Muscle layer of colon (tissue), 2 donors: ENCODE results near the gene PCDHGB2.
"Not testable (repeated sequence)": the region's sequence is repeated elsewhere in the genome, so short reads cannot be mapped to it uniquely, and the experiment has no call there.

Experiments
- H3K27ac ChIP-seq: one replicate; pipeline ENCODE4 v1.7.0; 2013; ENCODE audit warnings: low read depth, mild to moderate bottlenecking, low read length, moderate library complexity
- H3K27me3 ChIP-seq, 2 donors: one replicate each; pipeline ENCODE4 v1.7.0; 2013; ENCODE audit warnings: low read length in 2 of 2, mild to moderate bottlenecking in 2 of 2; ENCODE audit not compliant: insufficient read depth in 2 of 2, control insufficient read depth in 1 of 2
- H3K36me3 ChIP-seq: one replicate; pipeline ENCODE4 v1.7.0; 2013; ENCODE audit warnings: mild to moderate bottlenecking, low read length; ENCODE audit not compliant: insufficient read depth
- H3K4me1 ChIP-seq: one replicate; pipeline ENCODE4 v1.7.0; 2013; ENCODE audit warnings: mild to moderate bottlenecking, low read length; ENCODE audit not compliant: insufficient read depth
- H3K4me3 ChIP-seq, 2 donors: one replicate each; pipeline ENCODE4 v1.7.0; 2013; ENCODE audit warnings: low read length in 2 of 2, low read depth in 1 of 2, mild to moderate bottlenecking in 1 of 2, moderate library complexity in 1 of 2
- H3K9ac ChIP-seq: one replicate; pipeline ENCODE4 v1.7.0; 2013; ENCODE audit warnings: low read length
- H3K9me3 ChIP-seq: one replicate; pipeline ENCODE4 v1.7.0; 2013; ENCODE audit warnings: mild to moderate bottlenecking, low read length
- donor health status: abdominal sarcoma.
- donor health status: Adenocarcinoma of cecum.

Gene PCDHGB2

DNA sequence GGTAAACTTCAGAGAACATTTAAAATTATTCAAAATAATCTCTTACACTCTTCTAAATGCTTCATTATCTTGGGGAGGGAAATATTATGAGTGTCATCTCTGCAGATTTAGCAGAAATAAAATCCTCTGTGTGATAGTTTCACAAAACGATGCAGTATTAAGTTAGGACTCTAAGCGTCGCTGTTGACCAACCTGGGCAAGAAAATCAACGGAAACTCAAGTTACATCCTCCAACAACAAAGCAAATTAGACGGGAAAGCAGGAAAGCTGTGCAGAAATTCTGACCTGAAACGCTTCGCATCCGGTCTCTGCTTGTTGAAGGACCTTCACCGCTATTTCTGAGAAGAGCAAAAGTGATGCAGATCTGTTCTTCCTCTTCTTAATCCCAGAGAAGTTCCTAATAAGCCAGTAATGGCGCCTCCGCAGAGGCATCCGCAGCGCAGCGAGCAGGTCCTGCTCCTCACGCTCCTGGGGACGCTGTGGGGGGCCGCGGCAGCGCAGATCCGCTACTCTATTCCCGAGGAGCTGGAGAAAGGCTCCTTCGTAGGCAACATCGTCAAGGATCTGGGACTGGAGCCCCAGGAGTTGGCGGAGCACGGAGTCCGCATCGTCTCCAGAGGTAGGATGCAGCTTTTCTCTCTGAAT is 14.0 kb downstream of the PCDHGB2 start, which contains the start of gene PCDHGA6:
Gene PCDHGA6 (plus strand): TSS at position 219 of the 645 bp plus-strand sequence. CDS start 193 bp downstream, at position 412.
- H3K9me3 ChIP-seq, result peaks cover 77% of the 10 kb centered on the region
- H3K36me3 ChIP-seq, result peaks cover 4% of the 10 kb centered on the region
- H3K4me3 ChIP-seq, result peak within 1 kb of the TSS; percentile 25 to 42
- no peaks in the 10 kb centered on the region for H3K4me1 ChIP-seq
- H3K27me3 ChIP-seq, result no peaks in the 10 kb centered on the region
- no peak within 1 kb of the TSS for H3K9ac ChIP-seq
- H3K27ac ChIP-seq, result no peak within 1 kb of the TSS

GRCh38 chr5:141374627-141375026 is 14.8 kb downstream of the PCDHGB2 start:
- no peak overlapping the region for H3K9ac ChIP-seq
- peak overlapping the region; percentile 25 to 28 for H3K4me3 ChIP-seq
- H3K36me3 ChIP-seq, result peaks cover 4% of the 10 kb centered on the region
- no peak overlapping the region for H3K27ac ChIP-seq
- no peaks in the 10 kb centered on the region for H3K27me3 ChIP-seq
- H3K9me3 ChIP-seq, result peaks cover 73% of the 10 kb centered on the region
- no peaks in the 10 kb centered on the region for H3K4me1 ChIP-seq

GRCh38 chr5:141375444-141376155 is 15.8 kb downstream of the PCDHGB2 start:
- not testable (repeated sequence) for H3K9ac ChIP-seq, H3K36me3 ChIP-seq, H3K27ac ChIP-seq, H3K27me3 ChIP-seq, H3K4me1 ChIP-seq
- peaks cover 68% of the 10 kb centered on the region for H3K9me3 ChIP-seq
- H3K4me3 ChIP-seq, result peak overlapping the region in 1 of 2 donors; percentile 38

DNA sequence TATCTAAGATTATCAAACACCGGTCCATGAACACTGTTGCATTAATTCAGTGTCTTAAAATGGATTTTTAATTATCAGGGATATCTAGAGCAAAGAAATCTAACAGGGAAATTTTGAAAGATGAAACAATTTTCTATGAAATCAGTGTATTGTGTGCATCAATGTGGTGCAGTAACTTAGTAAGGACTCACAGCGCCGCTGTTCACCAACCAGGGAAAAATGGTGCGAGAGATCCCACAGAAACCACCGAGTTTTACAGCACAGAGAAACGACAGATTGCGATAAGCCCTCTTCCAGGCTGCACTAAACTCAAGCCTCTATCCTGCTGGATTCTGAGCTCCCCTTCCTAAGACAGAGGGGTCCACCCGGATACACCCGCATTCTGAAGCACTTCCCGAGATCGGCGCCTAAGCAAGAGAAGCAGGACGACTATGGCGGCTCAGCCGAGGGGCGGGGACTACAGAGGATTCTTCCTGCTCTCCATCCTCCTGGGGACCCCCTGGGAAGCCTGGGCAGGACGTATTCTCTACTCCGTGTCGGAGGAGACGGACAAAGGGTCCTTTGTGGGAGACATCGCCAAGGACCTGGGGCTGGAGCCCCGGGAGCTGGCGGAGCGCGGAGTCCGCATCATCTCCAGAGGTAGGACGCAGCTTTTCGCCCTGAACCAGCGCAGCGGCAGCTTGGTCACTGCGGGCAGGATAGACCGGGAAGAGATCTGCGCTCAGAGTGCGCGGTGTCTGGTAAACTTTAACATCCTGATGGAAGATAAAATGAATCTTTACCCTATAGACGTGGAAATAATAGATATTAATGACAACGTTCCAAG is 22.9 kb downstream of the PCDHGB2 start, which contains the start of gene PCDHGA7:
Gene PCDHGA7 (plus strand): TSS at position 274 of the 826 bp plus-strand sequence. CDS start 158 bp downstream, at position 432.
- H3K9ac ChIP-seq, result no peak within 1 kb of the TSS
- H3K9me3 ChIP-seq, result peaks cover 73% of the 10 kb centered on the region
- peak within 1 kb of the TSS; percentile 12 to 47 for H3K4me3 ChIP-seq

DNA sequence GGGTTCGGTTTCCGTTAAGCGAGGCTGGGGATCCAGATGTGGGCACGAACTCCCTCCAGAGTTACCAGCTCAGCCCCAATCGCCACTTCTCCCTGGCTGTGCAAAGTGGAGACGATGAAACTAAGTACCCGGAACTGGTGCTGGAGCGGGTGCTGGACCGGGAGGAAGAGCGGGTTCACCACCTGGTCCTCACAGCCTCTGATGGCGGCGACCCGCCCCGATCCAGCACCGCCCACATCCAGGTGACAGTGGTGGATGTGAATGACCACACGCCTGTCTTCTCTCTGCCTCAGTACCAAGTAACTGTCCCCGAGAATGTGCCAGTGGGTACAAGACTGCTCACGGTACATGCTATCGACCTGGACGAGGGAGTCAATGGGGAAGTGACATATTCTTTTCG is 23.6 kb downstream of the PCDHGB2 start:
- H3K27ac ChIP-seq, result no peak overlapping the region
- H3K4me1 ChIP-seq, result no peaks in the 10 kb centered on the region

More for the DNA sequence above, 22.9 kb downstream of the PCDHGB2 start, which contains the start of gene PCDHGA7:
- H3K4me1 ChIP-seq, result no peaks in the 10 kb centered on the region
- H3K27me3 ChIP-seq, result no peaks in the 10 kb centered on the region
- no peaks in the 10 kb centered on the region for H3K36me3 ChIP-seq
- no peak within 1 kb of the TSS for H3K27ac ChIP-seq

GRCh38 chr5:141384471-141385267 is 24.9 kb downstream of the PCDHGB2 start:
- no peak overlapping the region for H3K9ac ChIP-seq
- no peak overlapping the region for H3K27ac ChIP-seq
- H3K4me3 ChIP-seq, result peak overlapping the region in 1 of 2 donors; percentile 16
- H3K27me3 ChIP-seq, result no peaks in the 10 kb centered on the region
- no peaks in the 10 kb centered on the region for H3K4me1 ChIP-seq
- H3K9me3 ChIP-seq, result peaks cover 78% of the 10 kb centered on the region
- no peaks in the 10 kb centered on the region for H3K36me3 ChIP-seq

More for the DNA sequence above, 23.6 kb downstream of the PCDHGB2 start:
- Histone ChIP-seq H3K9me3 (peaks cover 69% of the 10 kb centered on the region), H3K4me3 (peak overlapping the region; percentile 12 to 47), H3K27me3 (no peaks in the 10 kb centered on the region), H3K36me3 (no peaks in the 10 kb centered on the region), H3K9ac (no peak overlapping the region)

- H3K9me3 ChIP-seq, result peaks cover 80% of the 10 kb centered on the region
- not testable (repeated sequence) for H3K27ac ChIP-seq, H3K27me3 ChIP-seq, H3K4me1 ChIP-seq, H3K9ac ChIP-seq, H3K36me3 ChIP-seq
- H3K4me3 ChIP-seq, result peak within 1 kb of the TSS in 1 of 2 donors; percentile 33
Measured at GRCh38 chr5:141387557-141388311, 27.9 kb downstream of the PCDHGB2 start, which contains the start of gene PCDHGB4. TSS of gene PCDHGB4 (plus strand) at chr5:141387698. CDS start at chr5:141387885, 187 bp downstream.

GRCh38 chr5:141388661-141389060 is 28.9 kb downstream of the PCDHGB2 start:
- no peaks in the 10 kb centered on the region for H3K4me1 ChIP-seq
- H3K9ac ChIP-seq, result no peak overlapping the region
- H3K9me3 ChIP-seq, result peaks cover 79% of the 10 kb centered on the region
- peak overlapping the region in 1 of 2 donors; percentile 33 for H3K4me3 ChIP-seq
- no peaks in the 10 kb centered on the region for H3K36me3 ChIP-seq
- no peaks in the 10 kb centered on the region for H3K27me3 ChIP-seq
- no peak overlapping the region for H3K27ac ChIP-seq

GRCh38 chr5:141389153-141390042 is 29.6 kb downstream of the PCDHGB2 start:
- Histone ChIP-seq H3K9ac (no peak overlapping the region), H3K27me3 (no peaks in the 10 kb centered on the region), H3K9me3 (peaks cover 79% of the 10 kb centered on the region), H3K27ac (no peak overlapping the region), H3K4me3 (peak overlapping the region in 1 of 2 donors; percentile 33), H3K36me3 (no peaks in the 10 kb centered on the region), H3K4me1 (no peaks in the 10 kb centered on the region)
